ENCODE results near the gene MOB1A. TPM values are rescaled to one million over a fixed set of nuclear protein-coding genes. Genes with fewer than 3 reads are reported as not detected.
A peak's percentile ranks its signal among the peaks of the same experiment; 100 is the strongest.

The MOB1A gene
- total RNA-seq, 1 experiment from 2014 or later: 88.2 TPM

DNA sequence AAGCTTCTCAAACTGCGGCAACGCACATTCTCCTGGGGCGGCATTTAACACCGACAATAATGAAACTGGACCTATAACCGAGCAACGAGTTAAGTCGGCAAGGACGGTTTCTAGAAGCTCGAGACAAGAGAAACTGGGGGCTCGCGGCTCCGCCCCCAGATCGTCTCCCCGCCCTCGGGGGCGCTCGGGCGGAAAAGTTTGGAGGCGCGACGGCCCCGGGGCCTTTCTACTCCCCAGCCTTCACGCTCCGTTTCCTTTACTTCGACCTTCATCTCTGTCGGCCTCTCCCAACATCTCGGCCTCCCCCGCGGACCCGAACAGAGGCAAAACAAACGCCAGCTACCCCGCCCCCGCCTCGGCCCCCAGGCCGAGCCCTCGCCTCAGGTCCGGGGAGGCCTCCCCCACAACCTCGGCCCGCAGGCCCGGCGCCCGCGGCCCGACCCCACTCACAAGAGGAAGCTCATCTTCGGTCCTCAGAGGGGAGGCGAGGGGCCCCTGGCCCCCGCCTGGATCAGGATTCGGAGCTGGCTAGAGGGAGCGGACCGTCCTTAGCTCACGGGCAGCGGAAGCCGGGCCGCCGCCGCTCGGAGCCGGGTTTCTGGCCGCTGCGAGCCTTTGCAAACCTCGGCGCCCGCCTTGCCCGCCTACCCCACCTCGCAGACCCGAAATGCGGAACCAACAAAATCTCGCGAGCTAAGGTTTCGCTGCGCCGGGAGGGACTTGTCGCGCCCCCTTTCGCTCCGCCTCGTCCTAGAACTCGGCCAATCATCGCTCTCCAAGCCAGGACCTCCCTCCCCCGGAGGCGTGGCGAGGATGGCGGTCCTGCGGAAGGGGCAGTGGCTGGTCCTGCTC lies at the start of gene MOB1A (continued):
- TF ChIP-seq ETV6 (CRISPR knock-in tag; IDR thresholded peaks at IDR 0.05) (peak; percentile 51; the same call in 1 of the 2 replicates), NFATC4 (CRISPR knock-in tag; IDR thresholded peaks at IDR 0.05) (no peak), ZNF416 (CRISPR knock-in tag; IDR thresholded peaks at IDR 0.05) (no peak), NFE2L1 (CRISPR knock-in tag; IDR thresholded peaks at IDR 0.05) (no peak), RORB (CRISPR knock-in tag; IDR thresholded peaks at IDR 0.05) (no peak), IRF2 (CRISPR knock-in tag; IDR thresholded peaks at IDR 0.05; ENCODE audit: borderline replicate concordance, low read depth) (no peak), CBFB (CRISPR knock-in tag; IDR thresholded peaks at IDR 0.05; ENCODE audit: low read depth) (no peak)
- TF ChIP-seq, protein P1, sequence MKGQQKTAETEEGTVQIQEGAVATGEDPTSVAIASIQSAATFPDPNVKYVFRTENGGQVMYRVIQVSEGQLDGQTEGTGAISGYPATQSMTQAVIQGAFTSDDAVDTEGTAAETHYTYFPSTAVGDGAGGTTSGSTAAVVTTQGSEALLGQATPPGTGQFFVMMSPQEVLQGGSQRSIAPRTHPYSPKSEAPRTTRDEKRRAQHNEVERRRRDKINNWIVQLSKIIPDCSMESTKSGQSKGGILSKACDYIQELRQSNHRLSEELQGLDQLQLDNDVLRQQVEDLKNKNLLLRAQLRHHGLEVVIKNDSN (CRISPR knock-in tag; IDR thresholded peaks at IDR 0.05): no peak; the same call in 1 of the 2 replicates
- TF ChIP-seq, protein P2, sequence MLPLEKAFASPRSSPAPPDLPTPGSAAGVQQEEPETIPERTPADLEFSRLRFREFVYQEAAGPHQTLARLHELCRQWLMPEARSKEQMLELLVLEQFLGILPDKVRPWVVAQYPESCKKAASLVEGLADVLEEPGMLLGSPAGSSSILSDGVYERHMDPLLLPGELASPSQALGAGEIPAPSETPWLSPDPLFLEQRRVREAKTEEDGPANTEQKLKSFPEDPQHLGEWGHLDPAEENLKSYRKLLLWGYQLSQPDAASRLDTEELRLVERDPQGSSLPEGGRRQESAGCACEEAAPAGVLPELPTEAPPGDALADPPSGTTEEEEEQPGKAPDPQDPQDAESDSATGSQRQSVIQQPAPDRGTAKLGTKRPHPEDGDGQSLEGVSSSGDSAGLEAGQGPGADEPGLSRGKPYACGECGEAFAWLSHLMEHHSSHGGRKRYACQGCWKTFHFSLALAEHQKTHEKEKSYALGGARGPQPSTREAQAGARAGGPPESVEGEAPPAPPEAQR (CRISPR knock-in tag; IDR thresholded peaks at IDR 0.05): no peak
- TF ChIP-seq, protein P3, sequence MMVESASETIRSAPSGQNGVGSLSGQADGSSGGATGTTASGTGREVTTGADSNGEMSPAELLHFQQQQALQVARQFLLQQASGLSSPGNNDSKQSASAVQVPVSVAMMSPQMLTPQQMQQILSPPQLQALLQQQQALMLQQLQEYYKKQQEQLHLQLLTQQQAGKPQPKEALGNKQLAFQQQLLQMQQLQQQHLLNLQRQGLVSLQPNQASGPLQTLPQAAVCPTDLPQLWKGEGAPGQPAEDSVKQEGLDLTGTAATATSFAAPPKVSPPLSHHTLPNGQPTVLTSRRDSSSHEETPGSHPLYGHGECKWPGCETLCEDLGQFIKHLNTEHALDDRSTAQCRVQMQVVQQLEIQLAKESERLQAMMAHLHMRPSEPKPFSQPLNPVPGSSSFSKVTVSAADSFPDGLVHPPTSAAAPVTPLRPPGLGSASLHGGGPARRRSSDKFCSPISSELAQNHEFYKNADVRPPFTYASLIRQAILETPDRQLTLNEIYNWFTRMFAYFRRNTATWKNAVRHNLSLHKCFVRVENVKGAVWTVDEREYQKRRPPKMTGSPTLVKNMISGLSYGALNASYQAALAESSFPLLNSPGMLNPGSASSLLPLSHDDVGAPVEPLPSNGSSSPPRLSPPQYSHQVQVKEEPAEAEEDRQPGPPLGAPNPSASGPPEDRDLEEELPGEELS (CRISPR knock-in tag; IDR thresholded peaks at IDR 0.05): no peak
- TF ChIP-seq, protein P4, sequence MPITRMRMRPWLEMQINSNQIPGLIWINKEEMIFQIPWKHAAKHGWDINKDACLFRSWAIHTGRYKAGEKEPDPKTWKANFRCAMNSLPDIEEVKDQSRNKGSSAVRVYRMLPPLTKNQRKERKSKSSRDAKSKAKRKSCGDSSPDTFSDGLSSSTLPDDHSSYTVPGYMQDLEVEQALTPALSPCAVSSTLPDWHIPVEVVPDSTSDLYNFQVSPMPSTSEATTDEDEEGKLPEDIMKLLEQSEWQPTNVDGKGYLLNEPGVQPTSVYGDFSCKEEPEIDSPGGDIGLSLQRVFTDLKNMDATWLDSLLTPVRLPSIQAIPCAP (CRISPR knock-in tag; IDR thresholded peaks at IDR 0.05): no peak
- TF ChIP-seq, protein P5, sequence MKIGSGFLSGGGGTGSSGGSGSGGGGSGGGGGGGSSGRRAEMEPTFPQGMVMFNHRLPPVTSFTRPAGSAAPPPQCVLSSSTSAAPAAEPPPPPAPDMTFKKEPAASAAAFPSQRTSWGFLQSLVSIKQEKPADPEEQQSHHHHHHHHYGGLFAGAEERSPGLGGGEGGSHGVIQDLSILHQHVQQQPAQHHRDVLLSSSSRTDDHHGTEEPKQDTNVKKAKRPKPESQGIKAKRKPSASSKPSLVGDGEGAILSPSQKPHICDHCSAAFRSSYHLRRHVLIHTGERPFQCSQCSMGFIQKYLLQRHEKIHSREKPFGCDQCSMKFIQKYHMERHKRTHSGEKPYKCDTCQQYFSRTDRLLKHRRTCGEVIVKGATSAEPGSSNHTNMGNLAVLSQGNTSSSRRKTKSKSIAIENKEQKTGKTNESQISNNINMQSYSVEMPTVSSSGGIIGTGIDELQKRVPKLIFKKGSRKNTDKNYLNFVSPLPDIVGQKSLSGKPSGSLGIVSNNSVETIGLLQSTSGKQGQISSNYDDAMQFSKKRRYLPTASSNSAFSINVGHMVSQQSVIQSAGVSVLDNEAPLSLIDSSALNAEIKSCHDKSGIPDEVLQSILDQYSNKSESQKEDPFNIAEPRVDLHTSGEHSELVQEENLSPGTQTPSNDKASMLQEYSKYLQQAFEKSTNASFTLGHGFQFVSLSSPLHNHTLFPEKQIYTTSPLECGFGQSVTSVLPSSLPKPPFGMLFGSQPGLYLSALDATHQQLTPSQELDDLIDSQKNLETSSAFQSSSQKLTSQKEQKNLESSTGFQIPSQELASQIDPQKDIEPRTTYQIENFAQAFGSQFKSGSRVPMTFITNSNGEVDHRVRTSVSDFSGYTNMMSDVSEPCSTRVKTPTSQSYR (CRISPR knock-in tag; IDR thresholded peaks at IDR 0.05): no peak

DNA sequence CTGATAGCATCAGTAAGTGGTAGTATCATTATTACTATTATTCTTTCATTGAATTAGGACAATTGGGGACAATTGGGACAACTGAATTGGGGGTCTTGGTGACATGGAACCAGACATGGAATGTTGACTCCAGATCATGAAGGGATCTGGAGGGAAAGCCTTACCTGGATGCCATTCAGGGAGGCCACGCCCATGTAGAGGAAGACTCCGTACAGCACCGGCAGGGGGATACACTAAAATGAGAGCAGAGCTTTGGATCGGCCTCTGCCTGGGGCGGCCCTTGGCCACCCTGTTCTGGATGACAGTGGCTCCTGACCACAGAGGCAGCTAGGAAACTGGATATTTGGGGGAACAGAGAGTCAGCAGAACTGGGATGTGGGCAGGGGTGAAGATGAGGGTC lies 49.0 kb upstream of the MOB1A start:
- Mint-ChIP-seq H3K4me1 (peaks cover 13% of the 10 kb centered on the region), H3K4me3 (no peak overlapping the region), H3K9me3 (no peaks in the 10 kb centered on the region), H3K36me3 (no peaks in the 10 kb centered on the region), H3K27me3 (ENCODE audit: low read depth) (peaks cover 4% of the 10 kb centered on the region; the same call in 1 of the 2 replicates), H3K27ac (peak overlapping the region; percentile 49; the same call in 1 of the 2 replicates)
- CTCF ChIA-PET: interaction anchor here (0.7 to 3.0 kb wide), 8 partner anchors 12 to 404 kb away, joined by 3 to 12 read pairs (median 4); no protein-coding TSS in a partner anchor
- ATAC-seq (peak; percentile 76), DNase-seq (ENCODE audit: low spot score) (peak; percentile 47)
- TF ChIP-seq ZNF219 (CRISPR knock-in tag; IDR thresholded peaks at IDR 0.05; ENCODE audit: borderline replicate concordance): no peak
- TF ChIP-seq FOXK1 (CRISPR knock-in tag; IDR thresholded peaks at IDR 0.05): no peak
- TF ChIP-seq, protein P6, sequence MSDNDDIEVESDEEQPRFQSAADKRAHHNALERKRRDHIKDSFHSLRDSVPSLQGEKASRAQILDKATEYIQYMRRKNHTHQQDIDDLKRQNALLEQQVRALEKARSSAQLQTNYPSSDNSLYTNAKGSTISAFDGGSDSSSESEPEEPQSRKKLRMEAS (CRISPR knock-in tag; IDR thresholded peaks at IDR 0.05): no peak
- TF ChIP-seq RORB (CRISPR knock-in tag; IDR thresholded peaks at IDR 0.05): no peak
- TF ChIP-seq ZNF671 (CRISPR knock-in tag; IDR thresholded peaks at IDR 0.05): no peak
- no peak for TF ChIP-seq RELA (CRISPR knock-in tag; IDR thresholded peaks at IDR 0.05; ENCODE audit: borderline replicate concordance)
- no peak for TF ChIP-seq CREB1 (CRISPR knock-in tag; IDR thresholded peaks at IDR 0.05)
- TF ChIP-seq IRF2 (CRISPR knock-in tag; IDR thresholded peaks at IDR 0.05; ENCODE audit: borderline replicate concordance, low read depth): no peak
- no peak for TF ChIP-seq FOXJ3 (CRISPR knock-in tag; IDR thresholded peaks at IDR 0.05; ENCODE audit: borderline replicate concordance)
- TF ChIP-seq JUN (CRISPR knock-in tag; IDR thresholded peaks at IDR 0.05): no peak
- POLR2A ChIA-PET: no interaction called here
